ENCODE measurements around the gene CENPS. TPM values are rescaled to one million over a fixed set of nuclear protein-coding genes. Genes with fewer than 3 reads are reported as not detected.

Gene CENPS
- total RNA-seq: 5.5 and 9.1 TPM in 2 replicates

DNA sequence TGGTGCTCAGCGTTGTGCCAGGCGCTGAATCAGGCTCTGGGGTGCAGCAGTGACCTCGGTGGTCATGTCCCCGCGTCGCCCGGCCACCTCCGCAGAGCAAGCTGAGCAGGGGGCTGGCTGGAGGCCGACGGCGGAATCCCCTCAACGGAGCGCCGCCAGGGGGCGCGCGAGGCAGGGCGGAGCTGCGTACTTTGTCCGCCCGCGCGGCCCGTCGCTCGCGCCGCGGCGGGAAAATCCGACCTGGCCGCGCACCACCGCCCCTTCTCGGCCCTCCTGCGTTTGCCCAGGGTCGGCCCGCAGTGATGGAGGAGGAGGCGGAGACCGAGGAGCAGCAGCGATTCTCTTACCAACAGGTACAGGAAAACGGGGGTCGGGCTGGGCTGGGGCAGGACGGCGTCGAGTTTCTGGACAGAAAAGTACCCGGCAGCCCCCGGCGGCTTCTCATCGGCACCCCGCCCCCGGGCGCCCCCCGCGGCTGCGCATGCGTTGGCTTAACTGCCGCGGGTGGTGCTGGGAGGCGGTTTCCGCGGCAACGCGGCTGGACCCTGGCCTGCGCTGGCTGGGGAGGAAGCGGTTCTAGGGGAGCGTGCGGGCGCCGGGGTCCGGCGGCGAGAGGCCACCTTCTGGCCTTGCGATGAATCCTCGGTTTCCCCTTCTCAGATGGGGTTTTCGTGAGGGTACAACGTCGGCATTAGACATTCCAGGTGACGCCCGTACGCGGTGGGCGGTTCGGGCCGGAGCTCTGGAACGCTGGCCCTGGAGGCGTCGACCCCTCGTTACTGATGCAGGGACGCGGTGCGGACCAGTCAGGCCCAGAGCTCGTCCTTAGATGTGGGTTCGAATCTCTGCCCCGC lies at the start of gene CENPS:
Gene CENPS (plus strand): TSS at position 218 of the 854 bp plus-strand sequence. CDS start 85 bp downstream, at position 303.

DNA sequence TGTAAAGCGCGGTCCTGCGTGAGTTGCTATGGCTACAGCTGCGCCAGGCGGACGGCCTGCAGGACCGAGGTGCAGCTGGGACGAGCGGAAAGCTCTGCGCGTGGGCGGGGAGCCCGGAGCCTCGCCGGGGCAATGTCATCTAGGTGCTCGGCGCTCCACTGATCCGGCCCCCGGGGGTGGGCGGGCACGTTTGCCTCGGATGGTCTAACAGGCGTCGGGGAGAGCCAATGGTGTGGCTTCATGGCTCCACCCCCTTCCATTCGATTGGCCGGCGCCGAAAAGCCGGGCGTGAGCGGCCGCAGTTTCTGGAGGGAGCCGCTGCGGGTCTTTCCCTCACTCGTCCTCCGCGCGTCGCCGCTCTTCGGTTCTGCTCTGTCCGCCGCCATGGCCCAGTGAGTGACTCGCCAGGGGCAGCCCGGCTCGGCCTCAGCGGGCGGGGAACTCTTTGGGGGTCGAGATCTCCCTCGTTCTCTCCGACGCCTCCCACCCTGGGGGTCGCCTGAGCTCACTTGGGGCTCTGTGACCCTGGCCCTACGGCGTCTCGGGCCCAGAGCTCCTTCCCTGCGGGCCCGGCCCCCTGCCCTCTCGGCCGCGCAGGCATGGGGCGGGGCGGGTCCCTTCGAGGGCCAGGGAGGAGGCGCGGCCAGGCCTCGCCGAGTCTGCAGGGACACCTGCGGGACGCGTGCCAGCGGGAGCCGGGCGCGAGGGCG lies 31.3 kb upstream of the CENPS start, which contains the start of gene PGD:
Gene PGD (plus strand): TSS at position 331 of the 710 bp plus-strand sequence. CDS start 54 bp downstream, at position 385.

DNA sequence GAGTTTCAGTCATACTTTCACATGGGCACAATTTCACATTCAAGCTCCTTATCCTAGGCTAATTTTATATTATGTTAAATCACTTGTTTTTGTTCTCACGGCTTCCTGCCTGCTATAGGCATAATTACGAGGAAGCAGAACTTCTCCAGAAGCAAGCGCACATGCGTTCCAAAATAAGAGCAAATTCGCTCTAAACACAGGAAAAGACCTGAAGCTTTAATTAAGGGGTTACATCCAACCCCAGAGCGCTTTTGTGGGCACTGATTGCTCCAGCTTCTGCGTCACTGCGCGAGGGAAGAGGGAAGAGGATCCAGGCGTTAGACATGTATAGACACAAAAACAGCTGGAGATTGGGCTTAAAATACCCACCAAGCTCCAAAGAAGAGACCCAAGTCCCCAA lies 19.5 kb downstream of the CENPS start, which contains the start of gene CORT:
Gene CORT (plus strand): TSS at position 281 of the 400 bp plus-strand sequence. CDS start 193 bp downstream, outside the sequence.

DNA sequence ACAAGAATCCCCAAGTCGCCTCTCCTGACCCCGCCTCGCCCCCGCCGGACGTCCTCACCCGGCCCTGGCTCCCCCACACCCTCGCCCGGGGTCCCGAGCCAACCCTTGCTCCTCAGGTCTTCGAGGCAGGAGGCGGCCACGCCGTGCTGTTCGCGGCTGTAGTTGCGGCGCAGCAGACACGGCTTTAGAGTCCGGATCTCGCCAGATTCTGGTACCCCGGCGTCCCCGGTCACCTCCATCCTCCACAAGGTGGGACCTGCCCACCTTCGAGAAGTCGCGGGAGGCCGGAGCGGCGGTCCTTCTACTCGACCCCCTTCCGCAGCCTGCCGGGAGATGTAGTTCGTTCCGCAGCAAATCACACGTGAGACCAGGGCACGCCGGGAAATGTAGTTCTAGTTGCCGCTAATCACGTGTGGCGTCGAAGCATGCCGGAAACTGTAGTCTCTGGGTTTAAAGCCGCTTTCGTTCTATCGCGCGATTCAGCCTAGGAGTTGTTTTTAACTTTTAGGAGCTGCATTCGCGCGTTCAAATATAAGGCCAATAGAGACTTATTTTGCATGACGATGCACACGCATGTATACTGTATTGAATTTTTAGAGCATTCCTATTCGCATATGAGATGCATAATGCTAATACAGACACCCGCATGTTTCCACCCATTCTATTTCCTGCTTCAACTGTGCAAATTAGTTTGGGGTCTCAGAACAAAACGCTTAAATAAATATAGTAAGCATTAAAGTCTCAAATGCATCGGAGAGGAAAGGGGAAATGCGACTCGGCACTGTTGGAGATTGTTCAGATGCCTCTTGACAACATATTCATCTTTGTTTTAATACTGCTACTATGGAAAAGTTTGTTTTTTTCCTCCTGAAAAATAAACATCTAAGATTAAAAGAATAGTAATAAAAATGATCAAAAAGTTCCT lies 42.2 kb downstream of the CENPS start, which contains the start of gene DFFA:
Gene DFFA (minus strand): TSS at position 310 of the 925 bp plus-strand sequence. CDS start 71 bp downstream, at position 239.

DNA sequence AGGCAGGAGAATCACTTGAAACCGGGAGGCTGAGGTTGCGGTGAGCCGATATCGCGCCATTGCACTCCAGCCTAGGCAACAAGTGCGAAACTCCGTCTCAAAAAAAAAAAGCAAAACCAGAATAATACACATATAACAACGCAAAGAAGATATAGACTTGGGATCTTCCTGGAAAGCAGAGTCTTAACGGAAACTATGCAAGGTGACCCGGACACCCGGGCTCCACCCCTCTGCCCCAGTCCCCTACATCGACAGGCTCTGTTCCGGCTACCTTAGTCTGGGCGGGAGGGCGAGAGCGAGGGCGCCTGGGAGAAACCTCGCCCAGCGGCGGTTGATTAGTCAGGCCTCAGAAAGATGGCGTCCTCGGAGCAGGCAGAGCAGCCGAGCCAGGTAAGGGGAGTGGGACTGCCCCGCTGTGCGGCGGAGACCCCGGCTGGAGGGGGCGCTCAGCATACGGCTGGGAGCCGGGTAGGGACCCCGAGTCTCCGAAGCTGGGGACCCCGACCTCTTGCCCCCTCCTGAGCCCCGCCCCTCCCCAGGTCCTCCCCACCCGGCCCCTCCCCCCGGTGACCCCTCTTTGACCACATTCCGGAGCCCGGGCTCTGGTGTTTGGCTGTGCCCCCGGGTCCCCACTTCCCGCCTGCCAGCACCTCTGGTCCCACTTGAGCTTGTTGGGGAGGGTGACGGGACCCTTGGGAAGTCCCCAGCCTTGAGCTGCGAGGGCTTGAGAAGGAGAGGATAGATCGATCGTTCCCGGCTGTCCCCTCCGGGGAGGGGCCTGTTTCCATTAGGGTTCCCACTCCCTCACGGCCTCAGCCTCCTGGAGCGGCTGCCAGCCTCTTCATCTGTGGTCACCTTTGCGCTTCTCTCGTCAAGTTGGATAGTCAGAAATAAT lies 44.6 kb downstream of the CENPS start, which contains the start of gene PEX14:
Gene PEX14 (plus strand): TSS at position 338 of the 895 bp plus-strand sequence. CDS start 17 bp downstream, at position 355.

Other genes starting within 250 kb of the CENPS start
- gene KIF1B, start 219.9 kb upstream of the CENPS start, total RNA-seq: 19.2 and 26.1 TPM in 2 replicates
- gene PGD, start 31.4 kb upstream of the CENPS start, total RNA-seq: 160 and 193 TPM in 2 replicates
- 0.25 and 0.98 TPM in 2 replicates for gene CORT, start 19.6 kb downstream of the CENPS start, total RNA-seq
- gene DFFA, start 42.1 kb downstream of the CENPS start, total RNA-seq: 26.6 and 48.1 TPM in 2 replicates
- gene PEX14, start 44.5 kb downstream of the CENPS start, total RNA-seq: 28.5 and 29.5 TPM in 2 replicates